ENCODE data around the gene SYT17.

Gene SYT17

DNA sequence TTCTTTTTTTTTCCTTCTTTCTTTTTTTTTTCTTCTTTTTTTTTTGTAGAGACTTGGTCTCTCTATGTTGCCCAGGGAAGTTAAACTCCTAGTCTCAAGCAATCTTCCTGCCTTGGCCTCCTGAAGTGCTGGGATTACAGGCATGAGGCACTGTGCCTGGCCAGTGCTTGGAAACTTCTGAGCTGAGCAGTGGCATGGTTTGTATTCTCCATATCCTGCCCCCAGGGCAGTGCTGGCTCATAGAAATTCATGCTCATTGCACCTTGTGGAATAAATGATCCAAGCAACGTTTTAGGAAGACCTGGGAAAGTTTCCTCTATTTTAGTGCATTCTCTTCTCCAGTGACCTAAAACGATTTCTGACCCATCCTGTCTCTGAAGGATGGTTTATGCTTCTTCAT is 16.7 kb upstream of the SYT17 start:
- no peak overlapping the region for H3K4me2 ChIP-seq (ENCODE audit: low read length)
- no peak overlapping the region for H3K4me3 ChIP-seq (ENCODE audit: low read depth, low read length, poor library complexity, severe bottlenecking)
- no peak for TF ChIP-seq EZH2 (IDR thresholded peaks at IDR 0.05; ENCODE audit: borderline replicate concordance, low read length)
- TF ChIP-seq, protein P1, sequence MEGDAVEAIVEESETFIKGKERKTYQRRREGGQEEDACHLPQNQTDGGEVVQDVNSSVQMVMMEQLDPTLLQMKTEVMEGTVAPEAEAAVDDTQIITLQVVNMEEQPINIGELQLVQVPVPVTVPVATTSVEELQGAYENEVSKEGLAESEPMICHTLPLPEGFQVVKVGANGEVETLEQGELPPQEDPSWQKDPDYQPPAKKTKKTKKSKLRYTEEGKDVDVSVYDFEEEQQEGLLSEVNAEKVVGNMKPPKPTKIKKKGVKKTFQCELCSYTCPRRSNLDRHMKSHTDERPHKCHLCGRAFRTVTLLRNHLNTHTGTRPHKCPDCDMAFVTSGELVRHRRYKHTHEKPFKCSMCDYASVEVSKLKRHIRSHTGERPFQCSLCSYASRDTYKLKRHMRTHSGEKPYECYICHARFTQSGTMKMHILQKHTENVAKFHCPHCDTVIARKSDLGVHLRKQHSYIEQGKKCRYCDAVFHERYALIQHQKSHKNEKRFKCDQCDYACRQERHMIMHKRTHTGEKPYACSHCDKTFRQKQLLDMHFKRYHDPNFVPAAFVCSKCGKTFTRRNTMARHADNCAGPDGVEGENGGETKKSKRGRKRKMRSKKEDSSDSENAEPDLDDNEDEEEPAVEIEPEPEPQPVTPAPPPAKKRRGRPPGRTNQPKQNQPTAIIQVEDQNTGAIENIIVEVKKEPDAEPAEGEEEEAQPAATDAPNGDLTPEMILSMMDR (IDR thresholded peaks at IDR 0.05; ENCODE audit: low read length) = no peak
- no peaks in the 10 kb centered on the region for H3K79me2 ChIP-seq (ENCODE audit: insufficient read depth, low read length)
- H3K27me3 ChIP-seq (ENCODE audit: insufficient read depth, low read length) = no peaks in the 10 kb centered on the region
- no peaks in the 10 kb centered on the region for H3K9me2 ChIP-seq (ENCODE audit: low read depth, low read length)
- H3K9ac ChIP-seq (ENCODE audit: low read length) = no peak overlapping the region
- H3K27ac ChIP-seq (ENCODE audit: low read depth, low read length, poor library complexity, severe bottlenecking) = no peak overlapping the region
- H2AFZ ChIP-seq (ENCODE audit: low read length) = no peak overlapping the region
- 0 out of 2 replicates have a peak, but pooled peaks cover 4% of the 10 kb centered on the region for H3K9me3 ChIP-seq (ENCODE audit: low read length)
- no peaks in the 10 kb centered on the region for H3F3A ChIP-seq (ENCODE audit: insufficient read depth, low read length)
- no peaks in the 10 kb centered on the region for H4K20me1 ChIP-seq (ENCODE audit: insufficient read depth, low read length)
- H3K4me1 ChIP-seq (ENCODE audit: insufficient read depth, low read length, severe bottlenecking) = no peaks in the 10 kb centered on the region
- no peaks in the 10 kb centered on the region for H3K36me3 ChIP-seq (ENCODE audit: insufficient read depth, low read length)

DNA sequence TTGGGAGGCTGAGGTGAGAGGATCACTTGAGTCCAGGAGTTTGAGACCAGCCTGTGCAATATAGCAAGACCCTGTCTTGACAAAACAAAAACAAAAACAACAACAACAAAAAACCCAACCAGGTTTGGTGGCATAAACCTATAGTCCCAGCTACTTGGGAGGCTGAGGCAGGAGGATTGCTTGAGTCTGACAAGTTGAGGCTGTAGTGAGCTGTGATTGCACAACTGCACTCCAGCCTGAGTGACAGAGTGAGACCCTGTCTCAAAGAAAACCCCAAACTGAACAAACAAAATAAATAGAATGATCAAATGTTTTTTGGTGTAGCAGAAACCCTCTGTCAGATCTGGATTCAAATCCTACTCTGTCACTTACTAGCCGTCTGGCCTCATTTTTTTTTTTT is 16.0 kb upstream of the SYT17 start:
- no peaks in the 10 kb centered on the region for H3K9me2 ChIP-seq (ENCODE audit: low read depth, low read length)
- no peak overlapping the region for H3K27ac ChIP-seq (ENCODE audit: low read depth, low read length, poor library complexity, severe bottlenecking)
- TF ChIP-seq, protein P1 (IDR thresholded peaks at IDR 0.05; ENCODE audit: low read length) = no peak
- TF ChIP-seq EZH2 (IDR thresholded peaks at IDR 0.05; ENCODE audit: borderline replicate concordance, low read length) = no peak
- no peaks in the 10 kb centered on the region for H3F3A ChIP-seq (ENCODE audit: insufficient read depth, low read length)
- H3K4me2 ChIP-seq (ENCODE audit: low read length) = no peak overlapping the region
- H3K9me3 ChIP-seq (ENCODE audit: low read length) = 0 out of 2 replicates have a peak, but pooled peaks cover 4% of the 10 kb centered on the region
- H3K27me3 ChIP-seq (ENCODE audit: insufficient read depth, low read length) = no peaks in the 10 kb centered on the region
- H3K4me3 ChIP-seq (ENCODE audit: low read depth, low read length, poor library complexity, severe bottlenecking) = no peak overlapping the region
- no peaks in the 10 kb centered on the region for H3K79me2 ChIP-seq (ENCODE audit: insufficient read depth, low read length)
- no peaks in the 10 kb centered on the region for H4K20me1 ChIP-seq (ENCODE audit: insufficient read depth, low read length)
- no peak overlapping the region for H3K9ac ChIP-seq (ENCODE audit: low read length)
- H3K36me3 ChIP-seq (ENCODE audit: insufficient read depth, low read length) = no peaks in the 10 kb centered on the region
- H2AFZ ChIP-seq (ENCODE audit: low read length) = no peak overlapping the region
- no peaks in the 10 kb centered on the region for H3K4me1 ChIP-seq (ENCODE audit: insufficient read depth, low read length, severe bottlenecking)

DNA sequence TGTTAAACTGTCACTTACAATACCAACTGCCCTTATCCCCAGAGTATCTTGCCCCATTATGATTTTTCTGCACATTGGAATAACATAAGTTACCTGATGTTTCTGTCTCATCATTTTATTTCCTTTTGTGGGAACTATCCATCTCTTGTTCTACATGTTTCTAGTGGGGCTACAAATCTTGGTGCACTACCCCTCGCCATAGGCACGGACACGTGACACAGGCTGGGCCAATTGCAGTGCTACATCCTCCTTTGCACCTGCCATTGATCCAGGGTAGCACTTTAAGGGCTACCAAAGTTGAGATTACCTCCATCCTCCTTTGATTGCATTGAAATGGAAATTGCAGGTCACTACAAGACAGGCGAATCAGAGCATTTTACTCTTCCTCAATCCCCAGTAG is 14.2 kb upstream of the SYT17 start:
- Histone ChIP-seq H2AFZ (ENCODE audit: low read length) (no peak overlapping the region; the same call in 1 of the 2 replicates), H3K27me3 (ENCODE audit: insufficient read depth, low read length) (no peaks in the 10 kb centered on the region), H3K36me3 (ENCODE audit: insufficient read depth, low read length) (no peaks in the 10 kb centered on the region), H3K4me1 (ENCODE audit: insufficient read depth, low read length, severe bottlenecking) (no peaks in the 10 kb centered on the region), H3K27ac (ENCODE audit: low read depth, low read length, poor library complexity, severe bottlenecking) (no peak overlapping the region), H3K4me2 (ENCODE audit: low read length) (peak overlapping the region; percentile 20; the same call in 1 of the 2 replicates), H3K9me3 (ENCODE audit: low read length) (0 out of 2 replicates have a peak, but pooled peaks cover 4% of the 10 kb centered on the region), H3K79me2 (ENCODE audit: insufficient read depth, low read length) (no peaks in the 10 kb centered on the region), H4K20me1 (ENCODE audit: insufficient read depth, low read length) (no peaks in the 10 kb centered on the region), H3F3A (ENCODE audit: insufficient read depth, low read length) (no peaks in the 10 kb centered on the region), H3K9me2 (ENCODE audit: low read depth, low read length) (no peaks in the 10 kb centered on the region), H3K9ac (ENCODE audit: low read length) (no peak overlapping the region), H3K4me3 (ENCODE audit: low read depth, low read length, poor library complexity, severe bottlenecking) (no peak overlapping the region)
- TF ChIP-seq, protein P1 (IDR thresholded peaks at IDR 0.05; ENCODE audit: low read length) = no peak
- TF ChIP-seq EZH2 (IDR thresholded peaks at IDR 0.05; ENCODE audit: borderline replicate concordance, low read length) = no peak

Data from OCI-LY1 (cell line).